Fibroblast of lung (primary cell): ENCODE data around the gene ZDHHC14.

Experiments
- EZH2 ChIP-seq: IDR thresholded peaks from 2 replicates; pipeline ENCODE4 v1.5.1; 2012; ENCODE audit warnings: low read length, control low read depth, mild to moderate bottlenecking; ENCODE audit errors: missing control alignments
- TF ChIP-seq, protein P1 (sequence below), 2 donors: IDR thresholded peaks in 1 of 2; conservative IDR thresholded peaks in 1 of 2; 1 replicate in 1 of 2; 2 replicates in 1 of 2; pipeline ENCODE4 v1.5.1; 2011 to 2012; ENCODE audit warnings: low read length in 2 of 2, control low read depth in 1 of 2, inconsistent platforms in 1 of 2, low read depth in 1 of 2, mild to moderate bottlenecking in 1 of 2

DNA sequence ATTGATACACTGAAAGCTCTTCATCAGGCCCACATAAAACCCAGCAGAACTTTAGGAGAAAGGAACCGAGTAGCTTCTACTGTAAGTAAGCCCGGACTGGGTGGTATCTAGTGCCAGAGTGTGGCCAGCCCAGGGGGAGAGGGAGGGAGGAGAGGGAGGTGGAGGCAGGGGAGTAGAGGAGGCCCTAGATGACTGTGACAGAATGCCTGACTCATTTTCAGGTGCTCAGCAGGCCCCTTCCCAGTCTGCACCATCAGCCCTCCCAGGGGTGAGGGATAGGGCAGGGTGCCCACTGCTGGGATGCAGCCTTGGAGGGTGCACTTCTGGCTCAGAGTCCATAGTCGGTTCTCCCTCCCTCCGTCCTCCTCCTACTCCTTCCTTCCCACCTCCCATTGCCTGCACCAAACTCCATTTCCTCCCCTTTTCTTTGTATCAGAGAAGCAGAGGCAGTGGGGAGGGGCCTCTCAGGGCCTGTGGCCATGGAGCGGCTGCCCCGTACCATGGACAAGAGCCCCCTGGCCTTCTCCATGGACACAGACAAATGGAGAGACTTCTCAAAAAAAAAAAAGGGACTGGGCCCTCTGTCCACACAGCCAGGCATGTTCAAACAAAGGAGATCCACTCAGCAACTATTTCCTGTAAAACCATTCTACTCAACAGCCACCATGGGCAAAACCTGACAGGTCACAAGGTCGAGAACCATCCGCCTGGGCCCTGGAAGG is 257.1 kb downstream of the ZDHHC14 start:
- TF ChIP-seq, protein P1, sequence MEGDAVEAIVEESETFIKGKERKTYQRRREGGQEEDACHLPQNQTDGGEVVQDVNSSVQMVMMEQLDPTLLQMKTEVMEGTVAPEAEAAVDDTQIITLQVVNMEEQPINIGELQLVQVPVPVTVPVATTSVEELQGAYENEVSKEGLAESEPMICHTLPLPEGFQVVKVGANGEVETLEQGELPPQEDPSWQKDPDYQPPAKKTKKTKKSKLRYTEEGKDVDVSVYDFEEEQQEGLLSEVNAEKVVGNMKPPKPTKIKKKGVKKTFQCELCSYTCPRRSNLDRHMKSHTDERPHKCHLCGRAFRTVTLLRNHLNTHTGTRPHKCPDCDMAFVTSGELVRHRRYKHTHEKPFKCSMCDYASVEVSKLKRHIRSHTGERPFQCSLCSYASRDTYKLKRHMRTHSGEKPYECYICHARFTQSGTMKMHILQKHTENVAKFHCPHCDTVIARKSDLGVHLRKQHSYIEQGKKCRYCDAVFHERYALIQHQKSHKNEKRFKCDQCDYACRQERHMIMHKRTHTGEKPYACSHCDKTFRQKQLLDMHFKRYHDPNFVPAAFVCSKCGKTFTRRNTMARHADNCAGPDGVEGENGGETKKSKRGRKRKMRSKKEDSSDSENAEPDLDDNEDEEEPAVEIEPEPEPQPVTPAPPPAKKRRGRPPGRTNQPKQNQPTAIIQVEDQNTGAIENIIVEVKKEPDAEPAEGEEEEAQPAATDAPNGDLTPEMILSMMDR (conservative IDR thresholded peaks at IDR 0.05 in 1 of 2, IDR thresholded peaks at IDR 0.05 in 1 of 2; ENCODE audit: low read depth in 1 of 2, low read length in 2 of 2) = no peak
- no peak for TF ChIP-seq EZH2
